T-helper 1 cell treated with Interleukin-12 subunit alpha and Interleukin-12 subunit beta and Interleukin-4 antibody, amounts not matched to agents 30 μg/mL and 1 μg/mL, for 36 hours (primary cell): ENCODE results near the gene DERA.
"Not testable (repeated sequence)": the region's sequence is repeated elsewhere in the genome, so short reads cannot be mapped to it uniquely, and the experiment has no call there.

ENCODE experiments used
- H3K27ac Mint-ChIP-seq: one replicate; pipeline ENCODE4 v1.8.0; 2021; ENCODE audit warnings: mild to moderate bottlenecking, mixed read lengths
- H3K27me3 Mint-ChIP-seq: one replicate; pipeline ENCODE4 v1.8.0; 2021; ENCODE audit warnings: low read depth, mixed read lengths
- H3K36me3 Mint-ChIP-seq: one replicate; pipeline ENCODE4 v1.8.0; 2021; ENCODE audit warnings: low read depth, mixed read lengths
- H3K4me1 Mint-ChIP-seq: one replicate; pipeline ENCODE4 v1.8.0; 2021; ENCODE audit warnings: low read depth, mixed read lengths
- H3K4me3 Mint-ChIP-seq: one replicate; pipeline ENCODE4 v1.8.0; 2021; ENCODE audit warnings: mild to moderate bottlenecking, moderate library complexity, mixed read lengths
- H3K9me3 Mint-ChIP-seq: one replicate; pipeline ENCODE4 v1.8.0; 2021; ENCODE audit warnings: mixed read lengths

The DERA gene

GRCh38 chr12:16021676-16022075, 110.5 kb downstream of the DERA start:
- Mint-ChIP-seq H3K4me1 (no peaks in the 10 kb centered on the region), H3K9me3 (peaks cover 10% of the 10 kb centered on the region), H3K4me3 (no peak overlapping the region), H3K36me3 (peaks cover 1% of the 10 kb centered on the region), H3K27me3 (no peaks in the 10 kb centered on the region), H3K27ac (no peak overlapping the region)

GRCh38 chr12:16027002-16027401, 115.9 kb downstream of the DERA start:
- H3K27ac Mint-ChIP-seq: no peak overlapping the region
- peaks cover 7% of the 10 kb centered on the region for H3K9me3 Mint-ChIP-seq
- H3K4me3 Mint-ChIP-seq: no peak overlapping the region
- no peaks in the 10 kb centered on the region for H3K4me1 Mint-ChIP-seq
- H3K36me3 Mint-ChIP-seq: peaks cover 1% of the 10 kb centered on the region
- no peaks in the 10 kb centered on the region for H3K27me3 Mint-ChIP-seq

GRCh38 chr12:16030744-16031143, 119.6 kb downstream of the DERA start:
- H3K4me1 Mint-ChIP-seq: no peaks in the 10 kb centered on the region
- no peak overlapping the region for H3K4me3 Mint-ChIP-seq
- no peaks in the 10 kb centered on the region for H3K36me3 Mint-ChIP-seq
- no peak overlapping the region for H3K27ac Mint-ChIP-seq
- H3K27me3 Mint-ChIP-seq: no peaks in the 10 kb centered on the region
- no peaks in the 10 kb centered on the region for H3K9me3 Mint-ChIP-seq

GRCh38 chr12:16034136-16034817, 123.1 kb downstream of the DERA start:
- Mint-ChIP-seq H3K4me3 (no peak overlapping the region), H3K9me3 (no peaks in the 10 kb centered on the region), H3K36me3 (no peaks in the 10 kb centered on the region), H3K27me3 (no peaks in the 10 kb centered on the region), H3K4me1 (no peaks in the 10 kb centered on the region), H3K27ac (no peak overlapping the region)

- Mint-ChIP-seq H3K27me3 (no peaks in the 10 kb centered on the region), H3K36me3 (no peaks in the 10 kb centered on the region), H3K4me3 (no peak overlapping the region), H3K4me1 (no peaks in the 10 kb centered on the region), H3K27ac (no peak overlapping the region), H3K9me3 (no peaks in the 10 kb centered on the region)
Measured at GRCh38 chr12:16036073-16036472, 124.9 kb downstream of the DERA start.

GRCh38 chr12:16037533-16037932, 126.4 kb downstream of the DERA start:
- Mint-ChIP-seq H3K27me3 (no peaks in the 10 kb centered on the region), H3K4me1 (no peaks in the 10 kb centered on the region), H3K36me3 (no peaks in the 10 kb centered on the region), H3K9me3 (no peaks in the 10 kb centered on the region), H3K4me3 (no peak overlapping the region), H3K27ac (no peak overlapping the region)

GRCh38 chr12:16043480-16043879, 132.3 kb downstream of the DERA start:
- peaks cover 3% of the 10 kb centered on the region for H3K9me3 Mint-ChIP-seq
- no peaks in the 10 kb centered on the region for H3K36me3 Mint-ChIP-seq
- no peaks in the 10 kb centered on the region for H3K27me3 Mint-ChIP-seq
- no peak overlapping the region for H3K4me3 Mint-ChIP-seq
- no peaks in the 10 kb centered on the region for H3K4me1 Mint-ChIP-seq
- H3K27ac Mint-ChIP-seq: no peak overlapping the region

- Mint-ChIP-seq H3K27ac (no peak overlapping the region), H3K4me1 (no peaks in the 10 kb centered on the region), H3K36me3 (no peaks in the 10 kb centered on the region), H3K9me3 (peaks cover 7% of the 10 kb centered on the region), H3K27me3 (no peaks in the 10 kb centered on the region), H3K4me3 (no peak overlapping the region)
Measured at GRCh38 chr12:16046266-16046665, 135.1 kb downstream of the DERA start.

- Mint-ChIP-seq H3K4me1 (no peaks in the 10 kb centered on the region), H3K9me3 (peaks cover 21% of the 10 kb centered on the region), H3K27ac (no peak overlapping the region), H3K36me3 (no peaks in the 10 kb centered on the region), H3K4me3 (no peak overlapping the region), H3K27me3 (no peaks in the 10 kb centered on the region)
Measured at GRCh38 chr12:16048511-16048910, 137.4 kb downstream of the DERA start.

- Mint-ChIP-seq H3K36me3 (no peaks in the 10 kb centered on the region), H3K9me3 (peaks cover 14% of the 10 kb centered on the region), H3K4me1 (no peaks in the 10 kb centered on the region), H3K4me3 (no peak overlapping the region), H3K27ac (no peak overlapping the region), H3K27me3 (no peaks in the 10 kb centered on the region)
Measured at GRCh38 chr12:16056910-16057309, 145.8 kb downstream of the DERA start.

- not testable (repeated sequence) for H3K36me3 Mint-ChIP-seq, H3K4me1 Mint-ChIP-seq, H3K4me3 Mint-ChIP-seq, H3K27me3 Mint-ChIP-seq, H3K27ac Mint-ChIP-seq
- peaks cover 14% of the 10 kb centered on the region for H3K9me3 Mint-ChIP-seq
Measured at GRCh38 chr12:16057351-16057751, 146.2 kb downstream of the DERA start.

- no peaks in the 10 kb centered on the region for H3K9me3 Mint-ChIP-seq
- H3K4me1 Mint-ChIP-seq: no peaks in the 10 kb centered on the region
- H3K4me3 Mint-ChIP-seq: no peak overlapping the region
- H3K36me3 Mint-ChIP-seq: no peaks in the 10 kb centered on the region
- no peak overlapping the region for H3K27ac Mint-ChIP-seq
- H3K27me3 Mint-ChIP-seq: no peaks in the 10 kb centered on the region
Measured at GRCh38 chr12:16062611-16063010, 151.5 kb downstream of the DERA start.

GRCh38 chr12:16063726-16064125, 152.6 kb downstream of the DERA start:
- no peaks in the 10 kb centered on the region for H3K9me3 Mint-ChIP-seq
- H3K36me3 Mint-ChIP-seq: no peaks in the 10 kb centered on the region
- H3K27me3 Mint-ChIP-seq: peaks cover 2% of the 10 kb centered on the region
- H3K27ac Mint-ChIP-seq: no peak overlapping the region
- no peak overlapping the region for H3K4me3 Mint-ChIP-seq
- H3K4me1 Mint-ChIP-seq: no peaks in the 10 kb centered on the region

- H3K27ac Mint-ChIP-seq: no peak overlapping the region
- no peaks in the 10 kb centered on the region for H3K4me1 Mint-ChIP-seq
- H3K27me3 Mint-ChIP-seq: peaks cover 3% of the 10 kb centered on the region
- no peak overlapping the region for H3K4me3 Mint-ChIP-seq
- no peaks in the 10 kb centered on the region for H3K36me3 Mint-ChIP-seq
- no peaks in the 10 kb centered on the region for H3K9me3 Mint-ChIP-seq
Measured at GRCh38 chr12:16070113-16070512, 159.0 kb downstream of the DERA start.

- H3K27me3 Mint-ChIP-seq: peaks cover 3% of the 10 kb centered on the region
- H3K36me3 Mint-ChIP-seq: no peaks in the 10 kb centered on the region
- H3K4me1 Mint-ChIP-seq: no peaks in the 10 kb centered on the region
- H3K27ac Mint-ChIP-seq: no peak overlapping the region
- H3K9me3 Mint-ChIP-seq: no peaks in the 10 kb centered on the region
- H3K4me3 Mint-ChIP-seq: no peak overlapping the region
Measured at GRCh38 chr12:16072678-16073077, 161.5 kb downstream of the DERA start.

- H3K36me3 Mint-ChIP-seq: no peaks in the 10 kb centered on the region
- no peaks in the 10 kb centered on the region for H3K9me3 Mint-ChIP-seq
- H3K27me3 Mint-ChIP-seq: no peaks in the 10 kb centered on the region
- H3K27ac Mint-ChIP-seq: no peak overlapping the region
- no peaks in the 10 kb centered on the region for H3K4me1 Mint-ChIP-seq
- no peak overlapping the region for H3K4me3 Mint-ChIP-seq
Measured at GRCh38 chr12:16074894-16075293, 163.8 kb downstream of the DERA start.
